Measurements from ENCODE around the gene SCMH1. TPM values are rescaled to one million over a fixed set of nuclear protein-coding genes. Genes with fewer than 3 reads are reported as not detected.

SCMH1 gene
- total RNA-seq, 1 experiment from 2014 or later = 42.7 TPM

DNA sequence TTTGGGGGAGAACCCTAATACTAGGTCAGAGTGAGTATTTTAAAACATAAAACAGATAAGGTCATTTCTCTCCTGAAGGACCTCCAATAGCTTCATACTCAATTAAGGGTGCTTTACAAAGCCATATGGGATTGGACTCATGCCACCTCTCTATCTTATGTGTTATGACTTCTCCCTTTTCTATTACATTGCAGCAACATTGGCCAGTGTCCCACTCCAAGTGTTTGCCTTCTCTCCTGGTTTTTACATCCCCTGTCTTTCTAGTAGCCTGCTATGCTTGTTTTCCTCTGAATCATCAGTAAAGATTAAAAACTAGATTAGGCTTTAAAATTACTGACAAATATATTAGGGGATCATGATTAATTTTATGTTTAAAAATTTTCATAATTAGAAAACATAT, 66.6 kb downstream of the SCMH1 start:
- BruUV-seq (replicated peaks) = no TSS peak
- ChIA-PET CTCF (no interaction called here), POLR2A (no interaction called here)
- Histone ChIP-seq H3K4me3 (ENCODE audit: low read depth in 2 of 2, low read length in 2 of 2) (no peak overlapping the region), H3K27me3 (ENCODE audit: control insufficient read depth, insufficient read depth, low read length) (no peaks in the 10 kb centered on the region), H3K4me1 (ENCODE audit: control insufficient read depth, insufficient read depth, low read length) (no peaks in the 10 kb centered on the region), H3K9me3 (ENCODE audit: control insufficient read depth, insufficient read depth, low read depth, low read length) (0 out of 2 replicates have a peak, but pooled peaks cover 4% of the 10 kb centered on the region), H3K27ac (ENCODE audit: low read length) (no peak overlapping the region), H3K36me3 (ENCODE audit: control insufficient read depth, insufficient read depth, low read length) (no peaks in the 10 kb centered on the region)
- intact Hi-C loops (cut with micrococcal nuclease; ENCODE audit: unreplicated experiment) = no loop called here
- in situ Hi-C loops (cut with HindIII; ENCODE audit: low pct_unique_long_range_greater_than_20kb, low sequenced_read_pairs) = no loop called here
- DNase-seq (ENCODE audit: low read depth, low spot score) = no peak
- ATAC-seq = no peak
- TF ChIP-seq POLR2AphosphoS5 (IDR thresholded peaks at IDR 0.05; ENCODE audit: low read depth, low read length) = no peak
- TF ChIP-seq CTCF (IDR thresholded peaks at IDR 0.05) = no peak
- no peak for TF ChIP-seq TCF7L2 (IDR thresholded peaks at IDR 0.05; ENCODE audit: low read depth, low read length)
- TF ChIP-seq, protein P1, sequence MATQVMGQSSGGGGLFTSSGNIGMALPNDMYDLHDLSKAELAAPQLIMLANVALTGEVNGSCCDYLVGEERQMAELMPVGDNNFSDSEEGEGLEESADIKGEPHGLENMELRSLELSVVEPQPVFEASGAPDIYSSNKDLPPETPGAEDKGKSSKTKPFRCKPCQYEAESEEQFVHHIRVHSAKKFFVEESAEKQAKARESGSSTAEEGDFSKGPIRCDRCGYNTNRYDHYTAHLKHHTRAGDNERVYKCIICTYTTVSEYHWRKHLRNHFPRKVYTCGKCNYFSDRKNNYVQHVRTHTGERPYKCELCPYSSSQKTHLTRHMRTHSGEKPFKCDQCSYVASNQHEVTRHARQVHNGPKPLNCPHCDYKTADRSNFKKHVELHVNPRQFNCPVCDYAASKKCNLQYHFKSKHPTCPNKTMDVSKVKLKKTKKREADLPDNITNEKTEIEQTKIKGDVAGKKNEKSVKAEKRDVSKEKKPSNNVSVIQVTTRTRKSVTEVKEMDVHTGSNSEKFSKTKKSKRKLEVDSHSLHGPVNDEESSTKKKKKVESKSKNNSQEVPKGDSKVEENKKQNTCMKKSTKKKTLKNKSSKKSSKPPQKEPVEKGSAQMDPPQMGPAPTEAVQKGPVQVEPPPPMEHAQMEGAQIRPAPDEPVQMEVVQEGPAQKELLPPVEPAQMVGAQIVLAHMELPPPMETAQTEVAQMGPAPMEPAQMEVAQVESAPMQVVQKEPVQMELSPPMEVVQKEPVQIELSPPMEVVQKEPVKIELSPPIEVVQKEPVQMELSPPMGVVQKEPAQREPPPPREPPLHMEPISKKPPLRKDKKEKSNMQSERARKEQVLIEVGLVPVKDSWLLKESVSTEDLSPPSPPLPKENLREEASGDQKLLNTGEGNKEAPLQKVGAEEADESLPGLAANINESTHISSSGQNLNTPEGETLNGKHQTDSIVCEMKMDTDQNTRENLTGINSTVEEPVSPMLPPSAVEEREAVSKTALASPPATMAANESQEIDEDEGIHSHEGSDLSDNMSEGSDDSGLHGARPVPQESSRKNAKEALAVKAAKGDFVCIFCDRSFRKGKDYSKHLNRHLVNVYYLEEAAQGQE (IDR thresholded peaks at IDR 0.05; ENCODE audit: insufficient read depth in 1 of 2, low read depth in 2 of 2, low read length in 1 of 2) = no peak

- Histone ChIP-seq H3K27ac (ENCODE audit: low read length) (no peak overlapping the region), H3K4me1 (ENCODE audit: control insufficient read depth, insufficient read depth, low read length) (no peaks in the 10 kb centered on the region), H3K9me3 (ENCODE audit: control insufficient read depth, insufficient read depth, low read depth, low read length) (0 out of 2 replicates have a peak, but pooled peaks cover 4% of the 10 kb centered on the region), H3K27me3 (ENCODE audit: control insufficient read depth, insufficient read depth, low read length) (no peaks in the 10 kb centered on the region), H3K36me3 (ENCODE audit: control insufficient read depth, insufficient read depth, low read length) (no peaks in the 10 kb centered on the region), H3K4me3 (ENCODE audit: low read depth in 2 of 2, low read length in 2 of 2) (no peak overlapping the region)
- ChIA-PET POLR2A (no interaction called here), CTCF (no interaction called here)
- DNase-seq (ENCODE audit: low read depth, low spot score) (no peak), ATAC-seq (no peak)
- in situ Hi-C loops (cut with HindIII; ENCODE audit: low pct_unique_long_range_greater_than_20kb, low sequenced_read_pairs) = no loop called here
- intact Hi-C loops (cut with micrococcal nuclease; ENCODE audit: unreplicated experiment) = no loop called here
- no TSS peak for BruUV-seq (replicated peaks)
- TF ChIP-seq SIN3A (IDR thresholded peaks at IDR 0.05; ENCODE audit: borderline replicate concordance, insufficient read depth, low read depth, low read length) (no peak), TCF7L2 (IDR thresholded peaks at IDR 0.05; ENCODE audit: low read depth, low read length) (no peak), CTCF (IDR thresholded peaks at IDR 0.05) (no peak), POLR2AphosphoS5 (IDR thresholded peaks at IDR 0.05; ENCODE audit: low read depth, low read length) (no peak)
- TF ChIP-seq, protein P1 (IDR thresholded peaks at IDR 0.05; ENCODE audit: insufficient read depth in 1 of 2, low read depth in 2 of 2, low read length in 1 of 2) = no peak
Measured at GRCh38 chr1:41174170-41174569, 67.9 kb downstream of the SCMH1 start.

All from Panc1 (cell line).